SW480 (cell line): Measurements from ENCODE around the gene SEC31A.
"Not testable (repeated sequence)": the region's sequence is repeated elsewhere in the genome, so short reads cannot be mapped to it uniquely, and the experiment has no call there.

ENCODE experiments used
- DNase-seq: peaks from one replicate; pipeline ENCODE4 v3.0.0-alpha.2; 2016; ENCODE audit warnings: low spot score

Gene SEC31A

GRCh38 chr4:82890901-82891706 lies at the start of gene SEC31A:
SEC31A (minus strand) TSS chr4:82891153; CDS start chr4:82881936, 9,217 bp downstream.
- peak; percentile 92 for DNase-seq

- DNase-seq, result no peak
Measured at GRCh38 chr4:82939414-82939813, 48.5 kb upstream of the SEC31A start.

GRCh38 chr4:82934441-82934840 lies 43.5 kb upstream of the SEC31A start:
- DNase-seq, result no peak

- no peak for DNase-seq
Measured at GRCh38 chr4:82930848-82931755, 40.1 kb upstream of the SEC31A start.

- DNase-seq, result no peak
Measured at GRCh38 chr4:82921795-82922194, 30.8 kb upstream of the SEC31A start.

- no peak for DNase-seq
Measured at GRCh38 chr4:82919386-82919785, 28.4 kb upstream of the SEC31A start.

GRCh38 chr4:82918091-82918490 lies 27.1 kb upstream of the SEC31A start:
- no peak for DNase-seq

- DNase-seq, result not testable (repeated sequence)
Measured at GRCh38 chr4:82913968-82914367, 23.0 kb upstream of the SEC31A start.

- no peak for DNase-seq
Measured at GRCh38 chr4:82913305-82913704, 22.4 kb upstream of the SEC31A start.

GRCh38 chr4:82909326-82909725 lies 18.4 kb upstream of the SEC31A start:
- no peak for DNase-seq

- no peak for DNase-seq
Measured at GRCh38 chr4:82906469-82906868, 15.5 kb upstream of the SEC31A start.

GRCh38 chr4:82905205-82905604 lies 14.3 kb upstream of the SEC31A start:
- peak; percentile 31 for DNase-seq

- DNase-seq, result no peak
Measured at GRCh38 chr4:82903737-82904136, 12.8 kb upstream of the SEC31A start.

GRCh38 chr4:82901183-82901718 lies 10.3 kb upstream of the SEC31A start:
- no peak for DNase-seq

- peak; percentile 97 for DNase-seq
Measured at GRCh38 chr4:82900411-82901182, 9.6 kb upstream of the SEC31A start, which contains the start of gene THAP9. THAP9 (plus strand) TSS chr4:82900735; CDS start chr4:82900803, 68 bp downstream.

GRCh38 chr4:82900066-82900410 lies 9.1 kb upstream of the SEC31A start:
- peak; percentile 52 for DNase-seq

GRCh38 chr4:82899374-82900065 lies 8.6 kb upstream of the SEC31A start:
- DNase-seq, result no peak

- DNase-seq, result peak; percentile 21
Measured at GRCh38 chr4:82898322-82899243, 7.6 kb upstream of the SEC31A start.

GRCh38 chr4:82896755-82897154 lies 5.8 kb upstream of the SEC31A start:
- DNase-seq, result no peak

- no peak for DNase-seq
Measured at GRCh38 chr4:82893942-82894341, 3.0 kb upstream of the SEC31A start.
